IPS-15b (cell line): ENCODE data around the gene KCTD1.

Experiments
- H3K27me3 ChIP-seq: one replicate; pipeline ENCODE4 v1.6.1; 2013; ENCODE audit warnings: low read length; ENCODE audit not compliant: control insufficient read depth, insufficient read depth
- H3K36me3 ChIP-seq: one replicate; pipeline ENCODE4 v1.6.1; 2013; ENCODE audit warnings: low read length; ENCODE audit not compliant: control insufficient read depth, insufficient read depth
- H3K4me1 ChIP-seq: one replicate; pipeline ENCODE4 v1.6.1; 2013; ENCODE audit warnings: mild to moderate bottlenecking, low read length; ENCODE audit not compliant: control insufficient read depth, insufficient read depth
- H3K4me3 ChIP-seq: one replicate; pipeline ENCODE4 v1.5.1; 2013; ENCODE audit warnings: low read depth, low read length
- H3K9ac ChIP-seq: one replicate; pipeline ENCODE4 v1.6.1; 2013; ENCODE audit warnings: low read depth, mild to moderate bottlenecking, low read length
- H3K9me3 ChIP-seq: one replicate; pipeline ENCODE4 v1.6.1; 2013; ENCODE audit warnings: mild to moderate bottlenecking, low read length; ENCODE audit not compliant: control insufficient read depth, insufficient read depth

KCTD1 gene

GRCh38 chr18:26546875-26547645, 1.3 kb downstream of the KCTD1 start:
- Histone ChIP-seq H3K9me3 (no peaks in the 10 kb centered on the region), H3K36me3 (no peaks in the 10 kb centered on the region), H3K4me1 (peaks cover 11% of the 10 kb centered on the region), H3K4me3 (peak overlapping the region; percentile 61), H3K9ac (no peak overlapping the region), H3K27me3 (peaks cover 59% of the 10 kb centered on the region)

GRCh38 chr18:26546170-26546874, 2.0 kb downstream of the KCTD1 start:
- Histone ChIP-seq H3K9ac (no peak overlapping the region), H3K27me3 (peaks cover 52% of the 10 kb centered on the region), H3K9me3 (no peaks in the 10 kb centered on the region), H3K36me3 (no peaks in the 10 kb centered on the region), H3K4me3 (peak overlapping the region; percentile 61), H3K4me1 (peaks cover 10% of the 10 kb centered on the region)

GRCh38 chr18:26545335-26546123, 2.8 kb downstream of the KCTD1 start:
- H3K4me1 ChIP-seq: peaks cover 8% of the 10 kb centered on the region
- H3K4me3 ChIP-seq: peak overlapping the region; percentile 61
- peaks cover 44% of the 10 kb centered on the region for H3K27me3 ChIP-seq
- no peak overlapping the region for H3K9ac ChIP-seq
- no peaks in the 10 kb centered on the region for H3K36me3 ChIP-seq
- no peaks in the 10 kb centered on the region for H3K9me3 ChIP-seq

GRCh38 chr18:26544451-26544850, 3.9 kb downstream of the KCTD1 start:
- H3K4me3 ChIP-seq: no peak overlapping the region

GRCh38 chr18:26543373-26543772, 5.0 kb downstream of the KCTD1 start:
- no peaks in the 10 kb centered on the region for H3K9me3 ChIP-seq
- H3K9ac ChIP-seq: no peak overlapping the region
- no peak overlapping the region for H3K4me3 ChIP-seq
- H3K36me3 ChIP-seq: no peaks in the 10 kb centered on the region
- peaks cover 8% of the 10 kb centered on the region for H3K4me1 ChIP-seq
- peaks cover 37% of the 10 kb centered on the region for H3K27me3 ChIP-seq

More at GRCh38 chr18:26544451-26544850, 3.9 kb downstream of the KCTD1 start:
- peaks cover 8% of the 10 kb centered on the region for H3K4me1 ChIP-seq
- peaks cover 37% of the 10 kb centered on the region for H3K27me3 ChIP-seq
- no peak overlapping the region for H3K9ac ChIP-seq
- no peaks in the 10 kb centered on the region for H3K9me3 ChIP-seq
- no peaks in the 10 kb centered on the region for H3K36me3 ChIP-seq

- Histone ChIP-seq H3K36me3 (no peaks in the 10 kb centered on the region), H3K4me3 (no peak overlapping the region), H3K4me1 (no peaks in the 10 kb centered on the region), H3K9ac (no peak overlapping the region), H3K9me3 (no peaks in the 10 kb centered on the region), H3K27me3 (peaks cover 11% of the 10 kb centered on the region)
These were observed 8.2 kb downstream of the KCTD1 start for GRCh38 chr18:26540043-26540628.

GRCh38 chr18:26538524-26538923, 9.8 kb downstream of the KCTD1 start:
- no peaks in the 10 kb centered on the region for H3K9me3 ChIP-seq
- H3K4me3 ChIP-seq: no peak overlapping the region
- H3K36me3 ChIP-seq: no peaks in the 10 kb centered on the region
- no peak overlapping the region for H3K9ac ChIP-seq
- H3K4me1 ChIP-seq: no peaks in the 10 kb centered on the region
- no peaks in the 10 kb centered on the region for H3K27me3 ChIP-seq

GRCh38 chr18:26536664-26537063, 11.7 kb downstream of the KCTD1 start:
- Histone ChIP-seq H3K36me3 (no peaks in the 10 kb centered on the region), H3K4me1 (peaks cover 5% of the 10 kb centered on the region), H3K9me3 (no peaks in the 10 kb centered on the region), H3K9ac (no peak overlapping the region), H3K4me3 (no peak overlapping the region), H3K27me3 (no peaks in the 10 kb centered on the region)

GRCh38 chr18:26536032-26536431, 12.3 kb downstream of the KCTD1 start:
- peaks cover 10% of the 10 kb centered on the region for H3K4me1 ChIP-seq
- H3K4me3 ChIP-seq: no peak overlapping the region

GRCh38 chr18:26535630-26536029, 12.7 kb downstream of the KCTD1 start:
- Histone ChIP-seq H3K4me1 (peaks cover 10% of the 10 kb centered on the region), H3K9me3 (no peaks in the 10 kb centered on the region), H3K9ac (no peak overlapping the region), H3K4me3 (no peak overlapping the region), H3K27me3 (no peaks in the 10 kb centered on the region), H3K36me3 (no peaks in the 10 kb centered on the region)

More at GRCh38 chr18:26536032-26536431, 12.3 kb downstream of the KCTD1 start:
- Histone ChIP-seq H3K27me3 (no peaks in the 10 kb centered on the region), H3K9ac (no peak overlapping the region), H3K36me3 (no peaks in the 10 kb centered on the region), H3K9me3 (no peaks in the 10 kb centered on the region)
